Chondrocyte (in vitro differentiated cells): ENCODE measurements around the gene PCSK2. TPM values are rescaled to one million over a fixed set of nuclear protein-coding genes. Genes with fewer than 3 reads are reported as not detected.

Experiments used
- DNase-seq: peaks from one replicate; pipeline ENCODE4 v3.0.0; 2021; ENCODE audit warnings: mixed read lengths, low spot score
- H3K27ac Mint-ChIP-seq: one replicate; pipeline ENCODE4 v1.8.0; 2021; ENCODE audit warnings: mild to moderate bottlenecking, moderate library complexity, mixed read lengths; ENCODE audit not compliant: unreplicated experiment
- H3K27me3 Mint-ChIP-seq: 2 replicates; pipeline ENCODE4 v1.8.0; 2021; ENCODE audit warnings: low read depth, mixed read lengths
- H3K36me3 Mint-ChIP-seq: 2 replicates; pipeline ENCODE4 v1.8.0; 2021; ENCODE audit warnings: low read depth, mixed read lengths
- H3K4me1 Mint-ChIP-seq: 2 replicates; pipeline ENCODE4 v1.8.0; 2021; ENCODE audit warnings: low read depth, mild to moderate bottlenecking, mixed read lengths
- H3K4me3 Mint-ChIP-seq: one replicate; pipeline ENCODE4 v1.8.0; 2021; ENCODE audit warnings: mild to moderate bottlenecking, moderate library complexity, mixed read lengths; ENCODE audit not compliant: unreplicated experiment
- H3K9me3 Mint-ChIP-seq: 2 replicates; pipeline ENCODE4 v1.8.0; 2021; ENCODE audit warnings: low read depth, mixed read lengths
- total RNA-seq: library from RNA; stranded (reverse); gene quantifications from 3 replicates; pipeline ENCODE4 v1.2.1, GENCODE V29; 2021
- TF ChIP-seq, protein P1 (sequence below): fragments of 200-600 bp; sonication (generic); IDR thresholded peaks from 2 replicates; pipeline ENCODE4 v1.5.0; 2021; ENCODE audit warnings: antibody characterized with exemption, mild to moderate bottlenecking, moderate library complexity

The PCSK2 gene
- total RNA-seq, 1 donor from 2014 or later = not detected

- Mint-ChIP-seq H3K4me3 (no peak overlapping the region), H3K36me3 (no peaks in the 10 kb centered on the region), H3K9me3 (peaks cover 1% of the 10 kb centered on the region), H3K27me3 (peaks cover 7% of the 10 kb centered on the region), H3K27ac (no peak overlapping the region), H3K4me1 (no peaks in the 10 kb centered on the region)
- TF ChIP-seq, protein P1, sequence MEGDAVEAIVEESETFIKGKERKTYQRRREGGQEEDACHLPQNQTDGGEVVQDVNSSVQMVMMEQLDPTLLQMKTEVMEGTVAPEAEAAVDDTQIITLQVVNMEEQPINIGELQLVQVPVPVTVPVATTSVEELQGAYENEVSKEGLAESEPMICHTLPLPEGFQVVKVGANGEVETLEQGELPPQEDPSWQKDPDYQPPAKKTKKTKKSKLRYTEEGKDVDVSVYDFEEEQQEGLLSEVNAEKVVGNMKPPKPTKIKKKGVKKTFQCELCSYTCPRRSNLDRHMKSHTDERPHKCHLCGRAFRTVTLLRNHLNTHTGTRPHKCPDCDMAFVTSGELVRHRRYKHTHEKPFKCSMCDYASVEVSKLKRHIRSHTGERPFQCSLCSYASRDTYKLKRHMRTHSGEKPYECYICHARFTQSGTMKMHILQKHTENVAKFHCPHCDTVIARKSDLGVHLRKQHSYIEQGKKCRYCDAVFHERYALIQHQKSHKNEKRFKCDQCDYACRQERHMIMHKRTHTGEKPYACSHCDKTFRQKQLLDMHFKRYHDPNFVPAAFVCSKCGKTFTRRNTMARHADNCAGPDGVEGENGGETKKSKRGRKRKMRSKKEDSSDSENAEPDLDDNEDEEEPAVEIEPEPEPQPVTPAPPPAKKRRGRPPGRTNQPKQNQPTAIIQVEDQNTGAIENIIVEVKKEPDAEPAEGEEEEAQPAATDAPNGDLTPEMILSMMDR = no peak
- DNase-seq = no peak
Observed at GRCh38 chr20:17320456-17320855, 93.6 kb downstream of the PCSK2 start.

- H3K9me3 Mint-ChIP-seq = peaks cover 2% of the 10 kb centered on the region
- DNase-seq = no peak
- H3K27ac Mint-ChIP-seq = no peak overlapping the region
- H3K36me3 Mint-ChIP-seq = no peaks in the 10 kb centered on the region
- no peak overlapping the region for H3K4me3 Mint-ChIP-seq
- TF ChIP-seq, protein P1 = no peak
- H3K4me1 Mint-ChIP-seq = no peaks in the 10 kb centered on the region
- H3K27me3 Mint-ChIP-seq = peaks cover 21% of the 10 kb centered on the region
Observed at GRCh38 chr20:17326096-17326495, 99.3 kb downstream of the PCSK2 start.

GRCh38 chr20:17327185-17328148, 100.6 kb downstream of the PCSK2 start:
- no peak for DNase-seq
- Mint-ChIP-seq H3K36me3 (no peaks in the 10 kb centered on the region), H3K27ac (no peak overlapping the region), H3K9me3 (peaks cover 2% of the 10 kb centered on the region), H3K4me1 (no peaks in the 10 kb centered on the region), H3K4me3 (no peak overlapping the region), H3K27me3 (peaks cover 16% of the 10 kb centered on the region)
- TF ChIP-seq, protein P1 = no peak

GRCh38 chr20:17334932-17335331, 108.1 kb downstream of the PCSK2 start:
- Mint-ChIP-seq H3K4me1 (no peaks in the 10 kb centered on the region), H3K27ac (no peak overlapping the region), H3K27me3 (peaks cover 2% of the 10 kb centered on the region), H3K9me3 (no peaks in the 10 kb centered on the region), H3K4me3 (no peak overlapping the region), H3K36me3 (no peaks in the 10 kb centered on the region)
- TF ChIP-seq, protein P1 = no peak
- no peak for DNase-seq

GRCh38 chr20:17339000-17339399, 112.2 kb downstream of the PCSK2 start:
- Mint-ChIP-seq H3K36me3 (no peaks in the 10 kb centered on the region), H3K27me3 (peaks cover 6% of the 10 kb centered on the region), H3K9me3 (no peaks in the 10 kb centered on the region), H3K4me3 (no peak overlapping the region), H3K27ac (no peak overlapping the region), H3K4me1 (no peaks in the 10 kb centered on the region)
- TF ChIP-seq, protein P1 = no peak
- no peak for DNase-seq
